H54 (cell line): ENCODE data around the gene KRTAP10-4.

Source experiments
- DNase-seq: peaks from one replicate; pipeline ENCODE4 v3.0.0; 2011; ENCODE audit warnings: low spot score, mixed read lengths; ENCODE audit not compliant: insufficient read length
- FAIRE-seq: peaks from 3 replicates; lab custom pipeline; 2011; peaks lifted over from hg19 to GRCh38; lab: Jason Lieb, UNC
- POLR2A ChIP-seq: IDR thresholded peaks from 2 replicates; pipeline ENCODE4 v1.6.1; 2011; ENCODE audit warnings: low read depth, mild to moderate bottlenecking, low read length

Gene KRTAP10-4

GRCh38 chr21:44558695-44559094, 14.8 kb upstream of the KRTAP10-4 start, which contains the start of gene KRTAP10-3:
Gene KRTAP10-3 (minus strand): TSS chr21:44558795. CDS start chr21:44558715, 80 bp downstream.
- no peak for FAIRE-seq
- no peak for DNase-seq
- TF ChIP-seq POLR2A: no peak

GRCh38 chr21:44564099-44564498, 9.4 kb upstream of the KRTAP10-4 start:
- no peak for TF ChIP-seq POLR2A
- no peak for FAIRE-seq
- DNase-seq: no peak

DNA sequence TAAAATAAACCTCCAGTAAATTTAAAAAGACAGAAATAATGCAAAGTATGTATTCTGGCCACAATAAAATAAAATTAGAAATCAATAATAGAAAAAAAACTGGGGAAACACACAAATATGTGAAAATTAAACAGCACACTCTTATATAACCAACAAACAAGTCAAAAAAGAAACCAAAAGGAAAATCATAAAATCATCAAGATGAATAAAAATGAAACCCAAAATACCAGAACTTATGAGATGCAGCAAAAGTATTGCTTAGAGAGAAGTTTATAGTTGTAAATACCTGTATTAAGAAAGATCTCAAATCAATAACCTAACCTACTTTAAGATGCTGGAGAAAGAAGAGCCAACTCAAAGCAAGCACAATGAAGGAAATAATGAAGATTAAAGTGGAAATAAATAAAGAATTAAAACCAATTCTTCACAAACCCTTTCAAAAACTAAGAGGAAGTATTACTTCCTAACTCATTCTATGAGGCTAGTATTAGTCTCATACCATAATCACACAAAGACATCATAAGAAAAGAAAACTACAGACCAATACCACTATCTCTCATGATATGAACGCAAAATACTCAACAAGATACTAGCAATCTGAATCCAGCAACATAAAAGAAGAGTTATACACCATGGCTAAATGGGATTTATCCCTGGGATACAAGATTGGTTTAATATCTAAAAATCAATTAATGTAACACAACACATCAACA, 8.5 kb upstream of the KRTAP10-4 start:
- no peak for DNase-seq
- no peak for TF ChIP-seq POLR2A
- no peak for FAIRE-seq

- no peak for TF ChIP-seq POLR2A
- no peak for DNase-seq
- FAIRE-seq: no peak
These were observed 7.1 kb upstream of the KRTAP10-4 start for GRCh38 chr21:44566403-44566802.

GRCh38 chr21:44567481-44568171, 5.9 kb upstream of the KRTAP10-4 start:
- FAIRE-seq (no peak), DNase-seq (no peak)
- TF ChIP-seq POLR2A: no peak

- FAIRE-seq (no peak), DNase-seq (no peak)
- TF ChIP-seq POLR2A: no peak
These were observed 5.3 kb upstream of the KRTAP10-4 start for GRCh38 chr21:44568261-44568660.

DNA sequence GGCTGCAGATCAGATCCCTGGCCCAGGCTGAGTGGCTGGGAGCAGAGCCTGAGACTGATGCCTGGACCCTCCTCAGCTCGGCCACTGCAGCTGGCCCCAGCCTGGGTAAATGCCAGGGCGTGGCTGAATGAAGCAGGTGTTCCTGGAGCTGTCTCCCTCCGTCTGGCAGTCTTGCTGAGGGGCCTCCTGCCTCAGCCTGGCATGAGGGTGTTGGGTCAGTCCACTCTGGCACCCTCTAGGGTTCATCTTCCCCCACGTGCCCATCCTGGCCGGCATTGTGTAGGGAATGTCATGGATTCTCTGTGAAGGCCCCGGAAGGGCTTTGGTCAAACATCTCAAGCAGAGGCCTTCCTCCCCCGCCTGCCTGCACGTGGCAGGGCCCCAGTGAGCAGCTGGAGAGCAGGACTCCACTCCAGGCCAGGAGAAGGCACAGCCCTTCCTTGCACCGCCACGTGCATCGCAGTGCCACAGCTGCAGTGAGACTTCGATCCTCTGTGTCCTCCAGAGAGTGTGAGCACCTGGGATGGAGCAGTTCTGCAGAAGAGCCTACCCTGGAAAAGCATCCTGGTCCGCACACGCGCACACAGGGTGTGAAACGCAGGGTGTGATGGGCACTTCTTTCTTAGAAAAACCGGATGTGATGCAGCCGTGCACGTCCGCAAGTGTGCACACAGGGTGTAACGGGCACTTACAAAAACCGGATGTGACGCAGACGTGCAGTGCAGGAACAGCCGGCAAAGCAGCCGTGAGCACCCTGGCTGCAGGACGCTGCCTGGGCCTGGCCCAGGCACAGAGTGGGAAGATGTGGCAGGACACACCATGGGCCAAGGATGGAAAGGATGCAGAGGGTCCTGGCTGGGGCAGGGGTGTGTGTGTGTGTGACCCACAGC, 4.6 kb upstream of the KRTAP10-4 start:
- TF ChIP-seq POLR2A: no peak
- FAIRE-seq (no peak), DNase-seq (no peak)

DNA sequence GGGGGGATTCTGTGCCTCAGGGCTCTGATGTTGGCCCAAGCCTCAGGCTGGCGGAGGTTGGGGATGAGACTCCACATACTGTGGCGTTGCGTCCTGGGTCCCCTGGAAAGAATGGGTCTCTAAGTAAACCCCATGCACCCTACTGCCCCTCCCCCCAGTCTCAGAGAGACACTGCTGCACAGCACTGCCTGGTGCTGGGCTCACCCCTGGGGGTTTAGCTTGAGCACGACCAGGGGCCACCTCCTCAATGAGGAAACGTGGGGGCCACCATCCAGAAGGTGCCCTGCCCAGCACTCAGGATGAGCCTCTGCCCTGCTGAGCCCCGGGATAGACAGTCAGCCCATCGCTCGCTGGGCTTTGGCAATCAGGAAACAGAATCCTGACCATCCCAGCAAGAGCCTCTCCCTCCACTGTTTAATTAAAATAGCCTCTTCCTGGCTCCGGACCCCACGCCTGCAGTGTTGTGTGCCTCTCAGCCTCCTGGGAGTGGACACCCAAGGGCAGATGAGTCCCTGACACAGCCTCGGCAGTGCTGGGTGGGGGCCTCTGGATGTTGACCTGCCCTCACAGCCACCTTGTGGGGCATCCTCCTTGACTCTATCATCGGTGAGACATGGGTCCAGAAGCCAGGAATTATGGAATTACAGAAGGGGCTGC, 3.5 kb upstream of the KRTAP10-4 start:
- no peak for DNase-seq
- no peak for TF ChIP-seq POLR2A
- no peak for FAIRE-seq

- DNase-seq (no peak), FAIRE-seq (no peak)
- no peak for TF ChIP-seq POLR2A
These were observed 2.2 kb upstream of the KRTAP10-4 start for GRCh38 chr21:44571296-44571695.

- DNase-seq (no peak), FAIRE-seq (no peak)
- no peak for TF ChIP-seq POLR2A
These were observed 1.4 kb upstream of the KRTAP10-4 start for GRCh38 chr21:44571844-44572782.

DNA sequence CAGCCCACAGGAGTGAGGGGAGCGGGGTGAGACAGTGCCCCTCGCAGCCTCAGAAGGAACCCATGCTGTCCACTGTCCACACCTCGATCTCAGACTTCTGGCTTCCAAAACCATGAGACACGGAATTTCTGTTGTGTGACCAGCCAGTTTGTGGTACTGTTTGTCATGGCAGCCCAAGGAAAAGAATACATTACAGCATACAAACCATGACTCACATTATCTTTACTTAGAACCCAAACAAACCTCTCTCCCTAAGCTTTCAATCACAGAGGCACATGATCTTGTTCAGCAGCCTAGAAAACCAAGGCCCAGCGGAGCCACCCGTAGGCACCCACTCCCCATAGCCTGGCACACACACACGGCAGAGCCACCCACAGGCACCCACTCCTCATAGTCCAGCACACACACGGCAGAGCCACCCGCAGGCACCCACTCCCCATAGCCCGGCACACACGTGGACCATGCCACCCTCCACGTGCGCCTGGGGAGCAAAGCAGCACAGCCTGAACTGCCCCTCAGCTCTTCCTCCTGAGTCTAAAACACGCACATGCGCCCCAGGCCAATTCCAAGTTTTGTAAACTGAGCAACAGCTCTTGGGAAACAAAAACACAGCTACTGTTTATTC, 458 bp upstream of the KRTAP10-4 start:
- FAIRE-seq (no peak), DNase-seq (peak; percentile 31)
- TF ChIP-seq POLR2A: no peak
